Upper lobe of left lung (tissue), 6 donors: ENCODE results near the gene AQP5. TPM values are rescaled to one million over a fixed set of nuclear protein-coding genes. Genes with fewer than 3 reads are reported as not detected.

Experiments
- ATAC-seq, 2 donors: fragments of 200-7000 bp; cut with Tn5 transposase; one replicate each; pipeline ENCODE4 v1.9.1; 2022; ENCODE audit warnings: mild to moderate bottlenecking in 2 of 2, moderate library complexity in 2 of 2; ENCODE audit not compliant: low FRiP score in 2 of 2
- DNase-seq, 2 donors: peaks; one replicate each; pipeline ENCODE4 v3.0.0-alpha.2; 2019 to 2020
- H3K27ac ChIP-seq, 4 donors: fragments of 200-600 bp; sonication (generic); one replicate each; pipeline ENCODE4 v1.5.1; 2016 to 2019
- H3K27me3 ChIP-seq, 4 donors: fragments of 200-600 bp; sonication (generic); one replicate each; pipeline ENCODE4 v1.5.1; 2017 to 2019
- H3K36me3 ChIP-seq, 4 donors: fragments of 200-600 bp; sonication (generic); one replicate each; pipeline ENCODE4 v1.5.1; 2016 to 2019
- H3K4me1 ChIP-seq, 4 donors: fragments of 200-600 bp; sonication (generic); one replicate each; pipeline ENCODE4 v1.5.1; 2018 to 2019
- H3K4me3 ChIP-seq, 4 donors: fragments of 200-600 bp; sonication (generic); one replicate each; pipeline ENCODE4 v1.5.1; 2017 to 2019; ENCODE audit warnings: mild to moderate bottlenecking in 2 of 4, moderate library complexity in 1 of 4
- H3K9me3 ChIP-seq, 4 donors: fragments of 200-600 bp; sonication (generic); one replicate each; pipeline ENCODE4 v1.5.1; 2018 to 2019
- EP300 ChIP-seq, 4 donors: sonication (generic); formaldehyde crosslinking; IDR thresholded peaks; one replicate each; pipeline ENCODE4 v1.5.1; 2017; ENCODE audit warnings: antibody characterized with exemption in 4 of 4, control low read depth in 2 of 4
- POLR2A ChIP-seq, 4 donors: fragments of 450-650 bp; IDR thresholded peaks; one replicate each; pipeline ENCODE4 v1.5.1; 2016 to 2017; ENCODE audit warnings: antibody characterized with exemption in 4 of 4, mild to moderate bottlenecking in 2 of 4
- POLR2AphosphoS5 ChIP-seq, 2 donors: sonication (generic); formaldehyde crosslinking; IDR thresholded peaks; one replicate each; pipeline ENCODE4 v1.5.1; 2017; ENCODE audit warnings: antibody characterized with exemption in 2 of 2
- WGBS, 2 donors: methylation state at CpG; one replicate each; pipeline ENCODE4 v1.1.5; 2017 to 2018; 5-methylcytosine and 5-hydroxymethylcytosine counted together
- total RNA-seq, 6 donors: library from RNA; depleted of rRNA in 4 of 6; stranded (reverse); fragments of >200 nt in 4 of 6; gene quantifications; one replicate each; pipeline versions ENCODE4 v1.1.0 to v1.2.1, GENCODE V29; 2016 to 2021
- TF ChIP-seq, protein P1 (sequence below), 6 experiments: fragments of 450-650 bp in 4 of 6; fragments of 200-600 bp in 2 of 6; sonication (generic) in 2 of 6; IDR thresholded peaks; one replicate each; pipeline ENCODE4 v1.5.1; 2016 to 2019; ENCODE audit warnings: antibody characterized with exemption in 6 of 6
- donor health status: DM: no; HTN: no; CAD: no; lungs with moderate emphysema.
- donor health status: DM: no; HTN: yes; CAD: no; lungs with severe emphysema.

Gene AQP5
- total RNA-seq, 6 donors from 2014 or later = 7.3 to 36.6 (median 18.1) TPM

DNA sequence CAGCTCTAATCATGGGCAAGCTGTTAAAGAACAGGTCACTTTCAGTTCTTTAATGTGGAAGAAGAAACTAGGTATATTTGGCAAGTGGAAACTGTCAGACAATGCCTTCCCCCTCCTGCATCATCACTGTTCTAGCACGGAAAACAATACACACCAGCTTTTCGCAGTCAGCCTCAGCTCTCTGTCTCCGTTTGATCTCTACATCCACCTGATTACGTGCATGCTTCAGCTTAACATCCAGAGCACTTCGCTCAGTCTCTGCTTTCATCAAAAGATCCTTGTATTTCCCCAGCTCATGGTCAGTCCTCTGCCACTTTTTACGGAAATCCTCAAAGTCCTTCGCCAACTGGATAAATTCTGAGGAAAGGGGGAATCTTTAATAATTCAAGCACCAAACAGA, 44.6 kb downstream of the AQP5 start:
- TF ChIP-seq POLR2AphosphoS5 (IDR thresholded peaks at IDR 0.05) = no peak
- H3K27me3 ChIP-seq = no peaks in the 10 kb centered on the region
- H3K4me3 ChIP-seq = no peak overlapping the region
- ATAC-seq (no peak), DNase-seq (no peak)
- peaks cover 0 to 13% (median 1%) of the 10 kb centered on the region in 4 donors for H3K36me3 ChIP-seq
- H3K9me3 ChIP-seq = no peaks in the 10 kb centered on the region
- 92 to 96% methylated on average over 7 of the region's 7 CpGs for WGBS, 2 donors
- peaks cover 0 to 11% (median 0%) of the 10 kb centered on the region in 4 donors for H3K4me1 ChIP-seq
- H3K27ac ChIP-seq = no peak overlapping the region

DNA sequence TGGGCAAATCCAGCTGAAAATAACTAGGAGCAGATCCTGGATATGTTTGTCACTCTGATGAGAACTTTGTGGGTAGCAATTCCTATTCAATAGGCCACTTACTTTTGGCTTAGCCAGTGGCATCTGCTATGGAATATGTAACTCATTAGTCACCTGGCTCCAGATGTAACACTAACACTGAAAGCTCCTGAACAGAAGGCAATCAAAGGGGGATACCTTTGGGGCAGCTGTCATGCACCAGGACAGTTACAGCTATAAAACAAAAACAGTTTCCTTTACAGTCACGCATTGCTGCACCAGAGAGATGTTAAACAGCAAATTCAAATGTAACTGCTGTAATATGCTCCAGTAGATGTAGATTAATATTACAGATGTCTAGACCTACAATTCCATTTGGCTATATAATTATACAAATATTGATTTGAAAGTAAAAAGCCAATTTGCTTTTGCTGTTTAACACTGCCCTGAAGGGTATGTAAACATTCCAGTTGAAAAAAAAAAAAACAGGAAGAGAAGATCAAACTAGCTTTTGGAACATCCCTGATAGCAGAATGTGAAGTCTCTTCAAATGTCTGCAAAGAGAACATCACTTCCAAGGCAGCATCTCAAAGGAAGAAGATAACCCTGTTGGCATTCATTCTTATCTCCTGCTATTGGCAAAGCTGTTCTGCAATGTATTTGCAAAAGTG, 45.2 kb downstream of the AQP5 start:
- TF ChIP-seq EP300 (IDR thresholded peaks at IDR 0.05) (no peak), POLR2A (IDR thresholded peaks at IDR 0.05) (no peak), POLR2AphosphoS5 (IDR thresholded peaks at IDR 0.05) (no peak)
- TF ChIP-seq, protein P1, sequence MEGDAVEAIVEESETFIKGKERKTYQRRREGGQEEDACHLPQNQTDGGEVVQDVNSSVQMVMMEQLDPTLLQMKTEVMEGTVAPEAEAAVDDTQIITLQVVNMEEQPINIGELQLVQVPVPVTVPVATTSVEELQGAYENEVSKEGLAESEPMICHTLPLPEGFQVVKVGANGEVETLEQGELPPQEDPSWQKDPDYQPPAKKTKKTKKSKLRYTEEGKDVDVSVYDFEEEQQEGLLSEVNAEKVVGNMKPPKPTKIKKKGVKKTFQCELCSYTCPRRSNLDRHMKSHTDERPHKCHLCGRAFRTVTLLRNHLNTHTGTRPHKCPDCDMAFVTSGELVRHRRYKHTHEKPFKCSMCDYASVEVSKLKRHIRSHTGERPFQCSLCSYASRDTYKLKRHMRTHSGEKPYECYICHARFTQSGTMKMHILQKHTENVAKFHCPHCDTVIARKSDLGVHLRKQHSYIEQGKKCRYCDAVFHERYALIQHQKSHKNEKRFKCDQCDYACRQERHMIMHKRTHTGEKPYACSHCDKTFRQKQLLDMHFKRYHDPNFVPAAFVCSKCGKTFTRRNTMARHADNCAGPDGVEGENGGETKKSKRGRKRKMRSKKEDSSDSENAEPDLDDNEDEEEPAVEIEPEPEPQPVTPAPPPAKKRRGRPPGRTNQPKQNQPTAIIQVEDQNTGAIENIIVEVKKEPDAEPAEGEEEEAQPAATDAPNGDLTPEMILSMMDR (IDR thresholded peaks at IDR 0.05) = no peak
- ATAC-seq (no peak), DNase-seq (no peak)
- no peaks in the 10 kb centered on the region for H3K27me3 ChIP-seq
- peaks cover 0 to 13% (median 1%) of the 10 kb centered on the region in 4 donors for H3K36me3 ChIP-seq
- no peaks in the 10 kb centered on the region for H3K9me3 ChIP-seq
- peaks cover 0 to 11% (median 0%) of the 10 kb centered on the region in 4 donors for H3K4me1 ChIP-seq
- no peak overlapping the region for H3K4me3 ChIP-seq
- 73 to 83% methylated on average over 1 of the region's 1 CpG for WGBS, 2 donors
- H3K27ac ChIP-seq = no peak overlapping the region

DNA sequence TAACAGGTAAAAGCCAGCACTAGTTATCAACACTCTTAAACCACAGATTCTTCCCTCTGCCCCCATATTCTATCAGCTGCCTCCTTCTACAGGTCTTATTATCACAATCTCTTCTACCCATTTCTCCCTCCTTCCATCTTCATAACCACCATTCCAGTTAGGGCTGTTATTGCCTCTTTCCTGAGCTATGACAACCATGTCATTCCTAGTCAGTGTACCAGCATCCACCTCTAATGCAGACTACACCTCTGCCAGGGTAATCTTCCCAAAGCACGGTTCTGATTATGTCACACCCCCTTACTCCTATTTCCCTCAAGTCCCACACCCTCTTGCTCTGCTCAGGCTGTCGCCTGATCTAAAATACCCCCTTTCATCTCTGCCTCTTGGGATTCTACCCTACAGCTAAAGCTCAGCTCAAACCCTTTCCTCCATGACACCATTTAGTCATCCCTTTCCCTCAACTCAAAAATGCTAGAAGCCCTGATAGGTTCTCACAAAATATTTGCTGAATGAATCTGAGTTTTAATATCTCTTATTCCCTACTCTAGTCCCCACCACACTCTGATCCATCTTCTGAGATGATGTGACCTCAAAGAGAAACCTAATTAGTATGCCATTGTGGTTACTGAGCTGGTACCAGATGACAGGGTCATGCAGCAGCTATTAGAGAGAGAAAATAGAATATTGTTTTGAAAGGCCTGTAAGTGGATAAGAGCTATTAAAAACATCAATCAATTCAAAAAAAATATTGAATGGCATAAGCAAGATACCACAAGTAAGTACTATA, 51.9 kb downstream of the AQP5 start:
- peaks cover 4 to 29% (median 12%) of the 10 kb centered on the region in 4 donors for H3K4me1 ChIP-seq
- no peak for TF ChIP-seq POLR2A (IDR thresholded peaks at IDR 0.05)
- TF ChIP-seq EP300 (IDR thresholded peaks at IDR 0.05) = no peak
- TF ChIP-seq POLR2AphosphoS5 (IDR thresholded peaks at IDR 0.05) = no peak
- TF ChIP-seq, protein P1 (IDR thresholded peaks at IDR 0.05) = no peak
- ATAC-seq (no peak), DNase-seq (no peak)
- peak overlapping the region in 1 of 4 donors; percentile 30 for H3K27ac ChIP-seq
- no peaks in the 10 kb centered on the region for H3K27me3 ChIP-seq
- WGBS, 2 donors = 88 to 97% methylated on average over 2 of the region's 2 CpGs
- H3K4me3 ChIP-seq = no peak overlapping the region
- H3K9me3 ChIP-seq = no peaks in the 10 kb centered on the region
- peaks cover 0 to 2% (median 0%) of the 10 kb centered on the region in 4 donors for H3K36me3 ChIP-seq

DNA sequence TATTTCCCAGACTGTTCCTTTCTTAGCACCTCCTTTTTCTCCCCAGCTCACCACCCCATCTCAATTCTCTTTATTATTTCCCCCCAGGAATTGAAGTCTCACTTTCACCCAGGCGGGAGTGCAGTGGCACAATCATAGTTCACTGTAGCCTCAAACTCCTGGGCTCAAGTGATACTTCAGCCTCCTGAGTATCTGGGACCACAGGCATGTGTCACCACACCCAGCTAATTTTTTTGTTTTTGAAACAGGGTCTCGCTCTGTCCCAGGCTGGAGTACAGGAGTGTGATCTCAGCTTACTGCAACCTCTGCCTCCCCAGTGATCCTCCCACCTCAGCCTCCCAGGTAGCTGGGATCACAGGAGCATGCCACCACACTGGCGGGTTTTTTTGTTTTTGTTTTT, 52.7 kb downstream of the AQP5 start:
- Histone ChIP-seq H3K4me1 (peaks cover 7 to 30% (median 12%) of the 10 kb centered on the region in 4 donors), H3K36me3 (peaks cover 0 to 2% (median 0%) of the 10 kb centered on the region in 4 donors), H3K9me3 (no peaks in the 10 kb centered on the region), H3K27me3 (no peaks in the 10 kb centered on the region), H3K4me3 (no peak overlapping the region), H3K27ac (no peak overlapping the region)
- ATAC-seq = peak in 1 of 2 donors; percentile 37
- 82 to 89% methylated on average over 3 of the region's 3 CpGs for WGBS, 2 donors
- DNase-seq = peak in 1 of 2 donors; percentile 52
- TF ChIP-seq EP300 (IDR thresholded peaks at IDR 0.05) = no peak
- TF ChIP-seq, protein P1 (IDR thresholded peaks at IDR 0.05) = no peak
- TF ChIP-seq POLR2A (IDR thresholded peaks at IDR 0.05) = no peak
- no peak for TF ChIP-seq POLR2AphosphoS5 (IDR thresholded peaks at IDR 0.05)

Other genes starting within 250 kb of the AQP5 start
- 100 to 1,000 TPM; 185 to 831 (median 594) TPM for gene TMBIM6, start 220.3 kb upstream of the AQP5 start, total RNA-seq
- 10 to 100 TPM; 21.1 to 58.9 (median 30.8) TPM for gene NCKAP5L, start 133.5 kb upstream of the AQP5 start, total RNA-seq
- 1 to 10 TPM in 5 of 6 donors, under 1 TPM in 1; 0.44 to 4.9 (median 4.2) TPM for gene BCDIN3D, start 118.8 kb upstream of the AQP5 start, total RNA-seq
- gene FAIM2, start 58.0 kb upstream of the AQP5 start, total RNA-seq = 1 to 10 TPM in 1 of 6 donors, under 1 TPM in 3, not detected in 2; 0.30 to 2.0 (median 0.64) TPM
- gene AQP2, start 11.1 kb upstream of the AQP5 start, total RNA-seq = under 1 TPM in 1 of 6 donors, not detected in 5; 0.15 TPM
- gene AQP6, start 11.1 kb downstream of the AQP5 start, total RNA-seq = under 1 TPM in 4 of 6 donors, not detected in 2; 0.06 to 0.39 (median 0.24) TPM
- gene RACGAP1, start 63.6 kb downstream of the AQP5 start, total RNA-seq = 10 to 100 TPM; 10.3 to 22.4 (median 18.4) TPM
- 1 to 10 TPM in 2 of 6 donors, under 1 TPM in 2, not detected in 2; 0.15 to 2.7 (median 1.1) TPM for gene ASIC1, start 95.7 kb downstream of the AQP5 start, total RNA-seq
- gene SMARCD1, start 123.5 kb downstream of the AQP5 start, total RNA-seq = 10 to 100 TPM; 44.6 to 76.2 (median 51.0) TPM
- 10 to 100 TPM in 5 of 6 donors, 1 to 10 TPM in 1; 2.1 to 73.1 (median 60.2) TPM for gene GPD1, start 142.1 kb downstream of the AQP5 start, total RNA-seq
- gene COX14, start 150.4 kb downstream of the AQP5 start, total RNA-seq = 10 to 100 TPM; 22.0 to 98.2 (median 71.8) TPM
- gene CERS5, start 205.5 kb downstream of the AQP5 start, total RNA-seq = 10 to 100 TPM; 21.0 to 40.4 (median 35.8) TPM